Right lobe of liver (tissue), 6 donors: ENCODE data around the gene SAP30BP. TPM values are rescaled to one million over a fixed set of nuclear protein-coding genes. Genes with fewer than 3 reads are reported as not detected.

Source experiments
- ATAC-seq, 4 donors: fragments of 200-7000 bp; cut with Tn5 transposase; one replicate each; pipeline ENCODE4 v1.9.1; 2020; ENCODE audit warnings: mild to moderate bottlenecking in 4 of 4, moderate library complexity in 4 of 4
- DNase-seq, 3 donors: peaks; one replicate each; pipeline ENCODE4 v3.0.0-alpha.2; 2020
- H3K27ac ChIP-seq, 3 donors: fragments of 200-600 bp; one replicate each; pipeline ENCODE4 v1.8.0; 2022
- H3K27me3 ChIP-seq, 2 donors: fragments of 200-600 bp; one replicate each; pipeline ENCODE4 v1.8.0; 2022
- H3K36me3 ChIP-seq, 4 donors: fragments of 200-600 bp; sonication (generic) in 1 of 4; one replicate each; pipeline versions ENCODE4 v1.5.1 to v1.8.0; 2017 to 2022; ENCODE audit warnings: control low read depth in 1 of 4
- H3K4me1 ChIP-seq, 4 donors: fragments of 200-600 bp; sonication (generic) in 1 of 4; one replicate each; pipeline versions ENCODE4 v1.5.1 to v1.8.0; 2017 to 2022; ENCODE audit warnings: control low read depth in 1 of 4
- H3K4me3 ChIP-seq, 3 donors: fragments of 200-600 bp; one replicate each; pipeline ENCODE4 v1.8.0; 2022
- H3K9me3 ChIP-seq, 4 donors: fragments of 200-600 bp; sonication (generic) in 1 of 4; one replicate each; pipeline versions ENCODE4 v1.5.1 to v1.8.0; 2017 to 2022; ENCODE audit warnings: control low read depth in 1 of 4
- POLR2A ChIP-seq: fragments of 450-650 bp; IDR thresholded peaks from one replicate; pipeline ENCODE4 v1.6.1; 2017; ENCODE audit warnings: antibody characterized with exemption, mild to moderate bottlenecking
- WGBS: methylation state at CpG from one replicate; pipeline ENCODE4 v1.1.6; 2018; ENCODE audit warnings: low coverage, low lambda C conversion rate; ENCODE audit not compliant: insufficient coverage; ENCODE audit errors: missing lambda C conversion rate; 5-methylcytosine and 5-hydroxymethylcytosine counted together
- intact Hi-C, 2 donors: fragments of 100-400 bp; cut with DNase I; formaldehyde crosslinking; loops; one replicate each; pipeline versions ENCODE4 v1.11.2 to v1.14.1; 2022
- total RNA-seq, 6 experiments: library from RNA; depleted of rRNA in 2 of 6; stranded (reverse); fragments of >200 nt in 2 of 6; fragmentation: NEBNext Ultra II Directional in 3 of 6; extraction: Animal tissue kit (Norgen Biotek cat#: 25700) in 3 of 6; gene quantifications; one replicate each; pipeline versions ENCODE4 v1.1.0 to v1.2.4, GENCODE V29; 2016 to 2023
- TF ChIP-seq, protein P1 (sequence below), 4 donors: fragments of 200-600 bp in 3 of 4; fragments of 450-650 bp in 1 of 4; IDR thresholded peaks; one replicate each; pipeline versions ENCODE4 v1.5.1 to v1.8.0; 2016 to 2022; ENCODE audit warnings: antibody characterized with exemption in 4 of 4, mild to moderate bottlenecking in 2 of 4
- donor health status: DM: no; HTN: yes; CAD: no.
- donor health status: DM: no; HTN: no; CAD: no.
- donor health status: DM: no; HTN: no; CAD: no.
- donor health status: DM: no; HTN: yes; CAD: no.
- donor health status: DM: no; HTN: yes; CAD: no.

The SAP30BP gene
- total RNA-seq, 6 experiments from 2014 or later = 24.0 to 36.0 (median 27.0) TPM

DNA sequence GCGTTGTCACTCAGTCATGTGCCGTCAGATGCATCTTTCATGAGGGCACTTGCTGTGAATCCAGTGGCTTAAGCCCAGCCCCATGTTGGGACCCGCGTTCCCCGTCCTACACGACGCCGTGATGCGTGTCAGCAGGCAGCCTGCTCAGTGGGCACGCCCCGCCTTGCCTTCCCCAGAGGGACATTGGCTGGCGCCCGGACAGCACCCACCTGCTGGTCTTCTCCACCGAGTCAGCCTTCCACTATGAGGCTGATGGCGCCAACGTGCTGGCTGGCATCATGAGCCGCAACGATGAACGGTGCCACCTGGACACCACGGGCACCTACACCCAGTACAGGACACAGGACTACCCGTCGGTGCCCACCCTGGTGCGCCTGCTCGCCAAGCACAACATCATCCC is 62.9 kb downstream of the SAP30BP start:
- no peak for TF ChIP-seq POLR2A
- TF ChIP-seq, protein P1, sequence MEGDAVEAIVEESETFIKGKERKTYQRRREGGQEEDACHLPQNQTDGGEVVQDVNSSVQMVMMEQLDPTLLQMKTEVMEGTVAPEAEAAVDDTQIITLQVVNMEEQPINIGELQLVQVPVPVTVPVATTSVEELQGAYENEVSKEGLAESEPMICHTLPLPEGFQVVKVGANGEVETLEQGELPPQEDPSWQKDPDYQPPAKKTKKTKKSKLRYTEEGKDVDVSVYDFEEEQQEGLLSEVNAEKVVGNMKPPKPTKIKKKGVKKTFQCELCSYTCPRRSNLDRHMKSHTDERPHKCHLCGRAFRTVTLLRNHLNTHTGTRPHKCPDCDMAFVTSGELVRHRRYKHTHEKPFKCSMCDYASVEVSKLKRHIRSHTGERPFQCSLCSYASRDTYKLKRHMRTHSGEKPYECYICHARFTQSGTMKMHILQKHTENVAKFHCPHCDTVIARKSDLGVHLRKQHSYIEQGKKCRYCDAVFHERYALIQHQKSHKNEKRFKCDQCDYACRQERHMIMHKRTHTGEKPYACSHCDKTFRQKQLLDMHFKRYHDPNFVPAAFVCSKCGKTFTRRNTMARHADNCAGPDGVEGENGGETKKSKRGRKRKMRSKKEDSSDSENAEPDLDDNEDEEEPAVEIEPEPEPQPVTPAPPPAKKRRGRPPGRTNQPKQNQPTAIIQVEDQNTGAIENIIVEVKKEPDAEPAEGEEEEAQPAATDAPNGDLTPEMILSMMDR (IDR thresholded peaks at IDR 0.05) = no peak
- DNase-seq = no peak
- no peak for ATAC-seq
- H3K36me3 ChIP-seq = no peaks in the 10 kb centered on the region
- H3K27me3 ChIP-seq = no peaks in the 10 kb centered on the region
- WGBS = 91% methylated on average over 9 of the region's 24 CpGs
- H3K27ac ChIP-seq = no peak overlapping the region
- intact Hi-C loops = no loop called here
- H3K9me3 ChIP-seq = no peaks in the 10 kb centered on the region
- no peak overlapping the region for H3K4me3 ChIP-seq
- peaks cover 0 to 8% (median 0%) of the 10 kb centered on the region in 4 donors for H3K4me1 ChIP-seq

DNA sequence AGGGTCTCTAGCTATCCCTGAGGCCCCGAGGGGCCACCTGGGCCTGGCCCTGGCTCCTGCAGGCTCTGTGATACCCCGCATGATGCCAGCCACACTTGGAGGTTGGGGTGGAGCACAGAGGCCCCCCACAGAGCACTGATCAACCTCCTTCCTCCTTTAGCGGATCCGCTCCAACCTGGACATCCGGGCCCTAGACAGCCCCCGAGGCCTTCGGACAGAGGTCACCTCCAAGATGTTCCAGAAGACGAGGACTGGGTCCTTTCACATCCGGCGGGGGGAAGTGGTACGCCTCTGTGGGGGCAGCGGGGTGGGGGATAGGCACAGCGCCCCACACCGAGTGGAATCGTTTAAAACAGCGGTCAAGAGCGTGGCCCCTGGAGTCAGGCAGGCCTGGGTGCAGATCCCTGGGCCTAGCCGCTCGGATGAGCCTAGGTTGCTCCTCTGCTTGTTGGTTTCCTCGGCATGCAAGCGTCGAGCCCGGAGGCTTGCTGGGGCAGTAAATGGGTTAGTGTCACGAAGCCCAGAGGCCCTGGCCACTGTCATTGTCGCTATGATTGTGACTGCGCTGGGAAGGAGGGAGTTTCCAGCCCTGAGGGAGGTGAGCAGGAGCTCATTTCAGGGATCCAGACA is 64.1 kb downstream of the SAP30BP start:
- Histone ChIP-seq H3K27ac (no peak overlapping the region), H3K4me3 (no peak overlapping the region), H3K36me3 (no peaks in the 10 kb centered on the region), H3K9me3 (no peaks in the 10 kb centered on the region), H3K27me3 (no peaks in the 10 kb centered on the region), H3K4me1 (peaks cover 0 to 8% (median 0%) of the 10 kb centered on the region in 4 donors)
- 70% methylated on average over 4 of the region's 26 CpGs for WGBS
- ATAC-seq (no peak), DNase-seq (no peak)
- intact Hi-C loops = no loop called here
- TF ChIP-seq, protein P1 (IDR thresholded peaks at IDR 0.05) = no peak
- TF ChIP-seq POLR2A = no peak

DNA sequence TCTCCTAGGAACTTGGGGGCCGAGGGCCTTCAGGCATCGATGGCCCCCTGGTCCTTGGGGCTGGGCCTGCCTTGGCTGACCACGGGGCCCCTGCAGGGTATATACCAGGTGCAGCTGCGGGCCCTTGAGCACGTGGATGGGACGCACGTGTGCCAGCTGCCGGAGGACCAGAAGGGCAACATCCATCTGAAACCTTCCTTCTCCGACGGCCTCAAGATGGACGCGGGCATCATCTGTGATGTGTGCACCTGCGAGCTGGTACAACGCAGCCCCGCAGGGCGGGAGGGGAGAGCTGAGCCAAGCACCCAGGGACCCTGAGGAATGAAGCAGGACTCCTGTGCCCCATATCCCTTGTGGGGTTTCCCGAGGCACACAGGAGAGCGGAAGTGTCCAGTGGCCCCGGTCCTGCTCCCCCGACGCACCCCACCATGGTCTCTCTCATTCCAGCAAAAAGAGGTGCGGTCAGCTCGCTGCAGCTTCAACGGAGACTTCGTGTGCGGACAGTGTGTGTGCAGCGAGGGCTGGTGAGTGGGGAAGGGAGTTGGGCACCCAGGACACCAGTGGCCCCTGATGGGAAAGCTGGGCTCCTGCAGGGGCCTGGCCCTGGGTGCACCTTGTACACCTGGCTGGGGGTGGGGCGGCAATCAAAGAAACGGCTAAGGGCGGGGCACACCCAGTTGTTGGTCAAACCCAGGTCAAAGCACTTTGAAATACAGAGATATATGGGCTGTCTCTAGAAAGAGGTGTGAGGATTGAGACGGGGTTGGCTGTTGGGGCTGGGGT is 64.8 kb downstream of the SAP30BP start:
- Histone ChIP-seq H3K4me1 (peaks cover 0 to 8% (median 0%) of the 10 kb centered on the region in 4 donors), H3K36me3 (no peaks in the 10 kb centered on the region), H3K27me3 (no peaks in the 10 kb centered on the region), H3K4me3 (no peak overlapping the region), H3K9me3 (no peaks in the 10 kb centered on the region), H3K27ac (no peak overlapping the region)
- 88% methylated on average over 18 of the region's 31 CpGs for WGBS
- no peak for TF ChIP-seq POLR2A
- TF ChIP-seq, protein P1 (IDR thresholded peaks at IDR 0.05) = no peak
- no peak for DNase-seq
- no peak for ATAC-seq
- intact Hi-C loops = no loop called here

DNA sequence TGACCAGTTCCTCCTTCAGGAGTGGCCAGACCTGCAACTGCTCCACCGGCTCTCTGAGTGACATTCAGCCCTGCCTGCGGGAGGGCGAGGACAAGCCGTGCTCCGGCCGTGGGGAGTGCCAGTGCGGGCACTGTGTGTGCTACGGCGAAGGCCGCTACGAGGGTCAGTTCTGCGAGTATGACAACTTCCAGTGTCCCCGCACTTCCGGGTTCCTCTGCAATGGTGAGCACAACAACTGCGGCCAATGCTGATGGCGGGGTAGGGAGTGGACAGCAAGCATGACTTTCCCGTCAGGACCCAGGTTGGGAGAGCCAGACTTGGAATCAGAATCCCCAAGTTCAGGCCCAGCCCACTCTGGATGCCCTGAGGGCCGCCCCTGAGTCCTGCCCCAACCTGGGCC is 66.3 kb downstream of the SAP30BP start:
- no peak for TF ChIP-seq POLR2A
- TF ChIP-seq, protein P1 (IDR thresholded peaks at IDR 0.05) = no peak
- DNase-seq = no peak
- H3K27ac ChIP-seq = no peak overlapping the region
- no peaks in the 10 kb centered on the region for H3K27me3 ChIP-seq
- ATAC-seq = no peak
- no peak overlapping the region for H3K4me3 ChIP-seq
- intact Hi-C loops = no loop called here
- WGBS = 97% methylated on average over 10 of the region's 18 CpGs
- H3K9me3 ChIP-seq = no peaks in the 10 kb centered on the region
- H3K4me1 ChIP-seq = peaks cover 0 to 13% (median 0%) of the 10 kb centered on the region in 4 donors
- no peaks in the 10 kb centered on the region for H3K36me3 ChIP-seq
